ENCODE measurements around the gene CLMP.
"Not testable (repeated sequence)": the region's sequence is repeated elsewhere in the genome, so short reads cannot be mapped to it uniquely, and the experiment has no call there.

Gene CLMP

GRCh38 chr11:123216249-123216648 lies 21.2 kb upstream of the CLMP start:
- DNase-seq, result no peak

- no peak for DNase-seq
Measured at GRCh38 chr11:123214940-123215339, 19.9 kb upstream of the CLMP start.

GRCh38 chr11:123214396-123214795 lies 19.3 kb upstream of the CLMP start:
- DNase-seq, result no peak

- no peak for DNase-seq
Measured at GRCh38 chr11:123213307-123213771, 18.3 kb upstream of the CLMP start.

- no peak for DNase-seq
Measured at GRCh38 chr11:123212406-123212805, 17.4 kb upstream of the CLMP start.

GRCh38 chr11:123211981-123212380 lies 16.9 kb upstream of the CLMP start:
- no peak for DNase-seq

- no peak for DNase-seq
Measured at GRCh38 chr11:123211149-123211852, 16.3 kb upstream of the CLMP start.

GRCh38 chr11:123209591-123209990 lies 14.5 kb upstream of the CLMP start:
- no peak for DNase-seq

GRCh38 chr11:123206791-123207434 lies 11.9 kb upstream of the CLMP start:
- DNase-seq, result no peak

GRCh38 chr11:123206055-123206454 lies 11.0 kb upstream of the CLMP start:
- DNase-seq, result not testable (repeated sequence)

- no peak for DNase-seq
Measured at GRCh38 chr11:123203934-123204333, 8.9 kb upstream of the CLMP start.

- no peak for DNase-seq
Measured at GRCh38 chr11:123203471-123203870, 8.4 kb upstream of the CLMP start.

- no peak for DNase-seq
Measured at GRCh38 chr11:123202155-123203151, 7.4 kb upstream of the CLMP start.

GRCh38 chr11:123200264-123200663 lies 5.2 kb upstream of the CLMP start:
- no peak for DNase-seq

- DNase-seq, result peak; percentile 52
Measured at GRCh38 chr11:123197711-123198110, 2.7 kb upstream of the CLMP start.

GRCh38 chr11:123196060-123196714 lies 1.1 kb upstream of the CLMP start:
- DNase-seq, result no peak

- no peak for DNase-seq
Measured at GRCh38 chr11:123194337-123195187, 486 bp downstream of the CLMP start.

GRCh38 chr11:123193742-123194141 lies 1.3 kb downstream of the CLMP start:
- DNase-seq, result no peak

GRCh38 chr11:123191939-123192338 lies 3.1 kb downstream of the CLMP start:
- DNase-seq, result no peak

GRCh38 chr11:123190518-123190917 lies 4.5 kb downstream of the CLMP start:
- no peak for DNase-seq

- no peak for DNase-seq
Measured at GRCh38 chr11:123188508-123189165, 6.4 kb downstream of the CLMP start.
